Upper lobe of right lung (tissue), 1 donor: Measurements from ENCODE around the gene CROCC2. TPM values are rescaled to one million over a fixed set of nuclear protein-coding genes. Genes with fewer than 3 reads are reported as not detected.

Experiments used
- ATAC-seq: fragments of 200-7000 bp; cut with Tn5 transposase; one replicate; pipeline ENCODE4 v1.9.1; 2020; ENCODE audit warnings: mild to moderate bottlenecking, moderate library complexity
- DNase-seq: peaks from one replicate; pipeline ENCODE4 v3.0.0-alpha.2; 2020
- H3K27ac ChIP-seq: fragments of 200-600 bp; one replicate; pipeline ENCODE4 v1.8.0; 2022
- H3K27me3 ChIP-seq: fragments of 200-600 bp; one replicate; pipeline ENCODE4 v1.8.0; 2022; ENCODE audit warnings: mild to moderate bottlenecking
- H3K36me3 ChIP-seq: fragments of 200-600 bp; one replicate; pipeline ENCODE4 v1.8.0; 2022
- H3K4me1 ChIP-seq: fragments of 200-600 bp; one replicate; pipeline ENCODE4 v1.8.0; 2022
- H3K4me3 ChIP-seq: fragments of 200-600 bp; one replicate; pipeline ENCODE4 v1.8.0; 2022; ENCODE audit warnings: mild to moderate bottlenecking
- H3K9me3 ChIP-seq: fragments of 200-600 bp; one replicate; pipeline ENCODE4 v1.8.0; 2022
- intact Hi-C: fragments of 100-400 bp; cut with DNase I; formaldehyde crosslinking; loops from one replicate; pipeline ENCODE4 v1.11.0; 2022
- total RNA-seq: library from RNA; stranded (reverse); fragmentation: NEBNext Ultra II Directional; extraction: Animal tissue kit (Norgen Biotek cat#: 25700); gene quantifications from one replicate; pipeline ENCODE4 v1.2.1, GENCODE V29; 2021
- TF ChIP-seq, protein P1 (sequence below): fragments of 200-600 bp; IDR thresholded peaks from one replicate; pipeline ENCODE4 v1.8.0; 2022; ENCODE audit warnings: antibody characterized with exemption
- donor health status: DM: no; HTN: yes; CAD: no; lungs with severe emphysema.

Gene CROCC2
- total RNA-seq, 1 donor from 2014 or later = 0.26 TPM

DNA sequence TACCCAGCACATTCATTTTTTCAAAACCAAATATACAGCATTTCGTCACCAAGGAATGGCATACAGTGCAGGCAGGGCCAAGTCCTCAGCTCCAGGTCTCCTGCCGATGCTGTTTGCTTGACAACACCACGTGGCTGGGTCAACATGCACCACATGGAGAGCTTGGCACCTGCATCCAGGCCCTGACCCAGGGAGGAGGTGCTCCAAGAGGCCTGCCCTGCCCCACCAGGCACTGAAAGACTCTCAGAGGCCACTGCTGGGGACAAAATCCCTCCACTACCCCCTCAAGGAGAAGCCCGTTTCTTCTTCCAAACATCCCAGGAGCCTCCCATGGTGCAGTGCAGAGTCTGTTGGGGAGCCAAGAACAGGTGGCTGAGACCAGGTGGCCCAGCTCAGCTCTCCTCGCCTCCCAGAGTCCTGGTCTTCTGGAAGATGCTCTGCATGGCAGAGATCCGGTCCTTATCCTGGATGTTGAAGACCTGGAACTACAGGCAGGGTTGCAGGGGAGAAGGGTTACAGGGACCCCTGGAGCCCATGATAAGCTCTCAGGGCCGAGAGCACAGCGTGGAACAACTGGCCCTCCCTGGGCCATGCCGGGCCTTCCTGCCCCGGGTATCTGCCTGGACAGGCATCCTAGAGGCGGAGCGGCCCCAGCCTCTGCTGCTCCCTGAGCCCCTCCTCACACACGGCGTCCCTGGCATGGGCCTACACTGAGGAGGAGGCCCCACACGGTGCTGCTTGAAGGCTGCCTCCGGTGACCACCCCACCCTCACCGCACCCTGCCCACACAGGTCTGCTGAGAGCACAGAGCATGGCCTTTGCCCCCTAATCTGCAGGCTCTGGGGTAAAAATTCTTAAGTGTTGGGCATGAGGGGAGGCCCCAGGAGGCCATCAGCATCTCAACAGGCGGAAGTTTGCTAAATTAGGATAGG is 19.2 kb upstream of the CROCC2 start:
- no peaks in the 10 kb centered on the region for H3K4me1 ChIP-seq
- H3K27me3 ChIP-seq = no peaks in the 10 kb centered on the region
- peak; percentile 63 for DNase-seq
- H3K36me3 ChIP-seq = no peaks in the 10 kb centered on the region
- H3K27ac ChIP-seq = no peak overlapping the region
- no peaks in the 10 kb centered on the region for H3K9me3 ChIP-seq
- H3K4me3 ChIP-seq = no peak overlapping the region
- ATAC-seq = peak; percentile 33
- intact Hi-C loops = no loop called here
- TF ChIP-seq, protein P1, sequence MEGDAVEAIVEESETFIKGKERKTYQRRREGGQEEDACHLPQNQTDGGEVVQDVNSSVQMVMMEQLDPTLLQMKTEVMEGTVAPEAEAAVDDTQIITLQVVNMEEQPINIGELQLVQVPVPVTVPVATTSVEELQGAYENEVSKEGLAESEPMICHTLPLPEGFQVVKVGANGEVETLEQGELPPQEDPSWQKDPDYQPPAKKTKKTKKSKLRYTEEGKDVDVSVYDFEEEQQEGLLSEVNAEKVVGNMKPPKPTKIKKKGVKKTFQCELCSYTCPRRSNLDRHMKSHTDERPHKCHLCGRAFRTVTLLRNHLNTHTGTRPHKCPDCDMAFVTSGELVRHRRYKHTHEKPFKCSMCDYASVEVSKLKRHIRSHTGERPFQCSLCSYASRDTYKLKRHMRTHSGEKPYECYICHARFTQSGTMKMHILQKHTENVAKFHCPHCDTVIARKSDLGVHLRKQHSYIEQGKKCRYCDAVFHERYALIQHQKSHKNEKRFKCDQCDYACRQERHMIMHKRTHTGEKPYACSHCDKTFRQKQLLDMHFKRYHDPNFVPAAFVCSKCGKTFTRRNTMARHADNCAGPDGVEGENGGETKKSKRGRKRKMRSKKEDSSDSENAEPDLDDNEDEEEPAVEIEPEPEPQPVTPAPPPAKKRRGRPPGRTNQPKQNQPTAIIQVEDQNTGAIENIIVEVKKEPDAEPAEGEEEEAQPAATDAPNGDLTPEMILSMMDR = no peak

DNA sequence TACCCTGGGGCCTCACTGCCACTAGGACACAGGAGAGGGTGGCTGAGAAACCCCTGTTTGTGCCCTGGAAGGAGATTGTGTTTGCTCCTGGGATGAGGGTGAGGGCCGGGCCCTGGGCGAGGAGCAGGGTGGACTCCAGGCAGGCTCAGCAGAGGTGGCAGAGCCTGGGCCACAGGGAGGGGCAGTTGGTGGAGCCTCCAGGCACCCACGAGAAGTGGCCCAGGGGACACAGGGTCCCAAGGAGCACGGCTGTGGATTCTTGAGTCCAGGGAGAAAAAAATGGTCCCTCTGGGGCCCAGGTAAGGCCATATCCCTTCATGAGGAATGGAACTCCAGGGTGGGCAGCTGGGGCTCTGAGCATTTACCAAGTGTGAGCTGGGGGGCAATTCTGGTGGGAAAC is 18.5 kb upstream of the CROCC2 start:
- Histone ChIP-seq H3K27me3 (no peaks in the 10 kb centered on the region), H3K9me3 (no peaks in the 10 kb centered on the region), H3K36me3 (no peaks in the 10 kb centered on the region), H3K4me1 (no peaks in the 10 kb centered on the region), H3K4me3 (no peak overlapping the region), H3K27ac (no peak overlapping the region)
- ATAC-seq = no peak
- intact Hi-C loops = no loop called here
- DNase-seq = no peak
- TF ChIP-seq, protein P1 = no peak

- H3K9me3 ChIP-seq = no peaks in the 10 kb centered on the region
- H3K27ac ChIP-seq = no peak overlapping the region
- DNase-seq (no peak), ATAC-seq (no peak)
- H3K4me1 ChIP-seq = no peaks in the 10 kb centered on the region
- TF ChIP-seq, protein P1 = no peak
- H3K36me3 ChIP-seq = no peaks in the 10 kb centered on the region
- no peaks in the 10 kb centered on the region for H3K27me3 ChIP-seq
- intact Hi-C loops = no loop called here
- H3K4me3 ChIP-seq = no peak overlapping the region
These were observed 17.8 kb upstream of the CROCC2 start for GRCh38 chr2:240888130-240888889.

GRCh38 chr2:240888890-240889573 is 17.1 kb upstream of the CROCC2 start:
- Histone ChIP-seq H3K4me3 (no peak overlapping the region), H3K27me3 (no peaks in the 10 kb centered on the region), H3K9me3 (no peaks in the 10 kb centered on the region), H3K4me1 (no peaks in the 10 kb centered on the region), H3K27ac (no peak overlapping the region), H3K36me3 (no peaks in the 10 kb centered on the region)
- ATAC-seq (no peak), DNase-seq (no peak)
- TF ChIP-seq, protein P1 = no peak
- intact Hi-C loops = no loop called here

GRCh38 chr2:240889601-240890560 is 16.3 kb upstream of the CROCC2 start:
- Histone ChIP-seq H3K9me3 (no peaks in the 10 kb centered on the region), H3K27ac (no peak overlapping the region), H3K4me3 (no peak overlapping the region), H3K4me1 (no peaks in the 10 kb centered on the region), H3K27me3 (no peaks in the 10 kb centered on the region), H3K36me3 (no peaks in the 10 kb centered on the region)
- no peak for ATAC-seq
- TF ChIP-seq, protein P1 = no peak
- intact Hi-C loops = no loop called here
- DNase-seq = no peak
